Kidney epithelial cell (primary cell): ENCODE results near the gene HYCC1. TPM values are rescaled to one million over a fixed set of nuclear protein-coding genes. Genes with fewer than 3 reads are reported as not detected.
"Not testable (repeated sequence)": the region's sequence is repeated elsewhere in the genome, so short reads cannot be mapped to it uniquely, and the experiment has no call there.

ENCODE experiments used
- DNase-seq: peaks from one replicate; pipeline ENCODE4 v3.0.0-alpha.2; 2010; ENCODE audit warnings: low read depth
- H3K27me3 ChIP-seq: 2 replicates; pipeline ENCODE4 v1.6.0; 2011; ENCODE audit warnings: low read length; ENCODE audit not compliant: control insufficient read depth, insufficient read depth
- H3K36me3 ChIP-seq: 2 replicates; pipeline ENCODE4 v1.5.1; 2011; ENCODE audit warnings: low read length; ENCODE audit not compliant: control insufficient read depth, insufficient read depth
- H3K4me3 ChIP-seq: 2 replicates; pipeline ENCODE4 v1.5.1; 2011; ENCODE audit warnings: low read depth, mild to moderate bottlenecking, control low read depth, low read length
- CTCF ChIP-seq: IDR thresholded peaks from 2 replicates; pipeline ENCODE4 v1.5.1; 2011; ENCODE audit warnings: mild to moderate bottlenecking, moderate library complexity, low read length, control low read depth, inconsistent platforms; ENCODE audit not compliant: insufficient read depth, poor library complexity, severe bottlenecking
- total RNA-seq: library from RNA; depleted of rRNA; stranded (reverse); fragments of >200 nt; gene quantifications from 2 replicates; pipeline ENCODE4 v1.2.3, GENCODE V29; 2015

The HYCC1 gene
- total RNA-seq, 1 donor from 2014 or later, result 29.9 TPM

DNA sequence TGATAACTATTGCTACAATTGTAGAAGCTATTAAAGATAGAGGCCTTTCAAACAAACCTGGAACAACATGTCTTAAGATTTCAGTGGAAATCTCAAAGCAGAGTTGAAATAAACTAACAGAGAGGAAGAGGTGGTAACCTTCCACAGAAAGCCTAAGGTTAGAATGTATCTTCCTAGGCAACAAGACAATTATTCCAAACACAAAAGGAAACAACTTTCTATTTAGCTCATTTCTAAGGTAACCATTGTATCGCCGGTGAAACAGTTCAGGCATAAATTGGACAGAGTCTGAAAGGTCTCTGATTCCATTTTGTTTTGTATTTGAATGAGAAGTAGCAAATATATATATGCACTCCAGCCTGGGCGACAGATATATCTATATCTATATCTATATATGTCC, 30.7 kb upstream of the HYCC1 start:
- Histone ChIP-seq H3K4me3 (no peak overlapping the region), H3K36me3 (no peaks in the 10 kb centered on the region), H3K27me3 (no peaks in the 10 kb centered on the region)
- no peak for DNase-seq
- no peak for TF ChIP-seq CTCF

DNA sequence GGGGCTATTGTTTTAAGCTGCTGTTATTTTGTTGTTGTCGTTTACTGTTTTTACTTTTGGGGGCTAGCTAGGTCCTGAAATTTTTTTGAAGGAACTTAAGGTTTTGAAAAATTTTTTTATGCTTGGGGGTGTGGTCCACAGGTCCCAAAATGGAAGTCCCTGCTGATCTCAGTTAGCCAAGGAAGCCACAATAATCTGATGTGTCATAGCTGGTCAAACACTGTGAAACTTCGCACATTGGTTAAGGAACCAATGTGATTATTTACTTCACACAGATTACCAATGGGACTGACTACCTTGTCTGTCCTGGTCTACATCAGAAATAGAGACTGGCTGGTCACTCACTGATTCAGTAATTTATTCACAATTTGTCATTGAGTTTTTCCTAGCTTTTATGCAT, 29.5 kb upstream of the HYCC1 start:
- DNase-seq, result no peak

DNA sequence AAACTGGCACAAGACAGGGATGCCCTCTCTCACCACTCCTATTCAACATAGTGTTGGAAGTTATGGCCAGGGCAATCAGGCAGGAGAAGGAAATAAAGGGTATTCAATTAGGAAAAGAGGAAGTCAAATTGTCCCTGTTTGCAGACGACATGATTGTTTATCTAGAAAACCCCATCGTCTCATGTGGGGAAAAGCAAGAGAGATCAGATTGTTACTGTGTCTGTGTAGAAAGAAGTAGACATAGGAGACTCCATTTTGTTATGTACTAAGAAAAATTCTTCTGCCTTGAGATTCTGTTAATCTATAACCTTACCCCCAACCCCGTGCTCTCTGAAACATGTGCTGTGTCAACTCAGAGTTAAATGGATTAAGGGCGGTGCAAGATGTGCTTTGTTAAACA, 25.7 kb upstream of the HYCC1 start:
- not testable (repeated sequence) for H3K27me3 ChIP-seq, H3K4me3 ChIP-seq, DNase-seq, H3K36me3 ChIP-seq

More for the DNA sequence above, 29.5 kb upstream of the HYCC1 start:
- H3K27me3 ChIP-seq, result no peaks in the 10 kb centered on the region
- no peak for TF ChIP-seq CTCF
- no peaks in the 10 kb centered on the region for H3K36me3 ChIP-seq
- H3K4me3 ChIP-seq, result no peak overlapping the region

DNA sequence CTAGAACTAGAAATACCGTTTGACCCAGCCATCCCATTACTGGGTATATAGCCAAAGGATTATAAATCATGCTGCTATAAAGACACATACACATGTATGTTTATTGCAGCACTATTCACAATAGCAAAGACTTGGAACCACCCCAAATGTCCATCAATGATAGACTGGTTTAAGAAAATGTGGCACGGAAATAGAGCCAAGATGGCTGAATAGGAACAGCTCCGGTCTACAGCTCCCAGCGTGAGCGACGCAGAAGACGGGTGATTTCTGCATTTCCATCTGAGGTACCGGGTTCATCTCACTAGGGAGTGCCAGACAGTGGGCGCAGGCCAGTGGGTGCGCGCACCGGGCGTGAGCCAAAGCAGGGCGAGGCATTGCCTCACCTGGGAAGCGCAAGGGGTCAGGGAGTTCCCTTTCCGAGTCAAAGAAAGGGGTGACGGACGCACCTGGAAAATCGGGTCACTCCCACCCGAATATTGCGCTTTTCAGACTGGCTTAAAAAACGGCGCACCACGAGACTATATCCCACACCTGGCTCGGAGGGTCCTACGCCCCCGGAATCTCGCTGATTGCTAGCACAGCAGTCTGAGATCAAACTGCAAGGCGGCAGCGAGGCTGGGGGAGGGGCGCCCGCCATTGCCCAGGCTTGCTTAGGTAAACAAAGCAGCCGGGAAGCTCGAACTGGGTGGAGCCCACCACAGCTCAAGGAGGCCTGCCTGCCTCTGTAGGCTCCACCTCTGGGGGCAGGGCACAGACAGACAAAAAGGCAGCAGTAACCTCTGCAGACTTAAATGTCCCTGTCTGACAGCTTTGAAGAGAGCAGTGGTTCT, 21.8 kb upstream of the HYCC1 start:
- not testable (repeated sequence) for H3K36me3 ChIP-seq, DNase-seq, H3K4me3 ChIP-seq, H3K27me3 ChIP-seq

- H3K27me3 ChIP-seq, result no peaks in the 10 kb centered on the region
- TF ChIP-seq CTCF, result no peak
- no peak for DNase-seq
- no peaks in the 10 kb centered on the region for H3K36me3 ChIP-seq
- H3K4me3 ChIP-seq, result no peak overlapping the region
Measured at GRCh38 chr7:23027261-23027660, 13.3 kb upstream of the HYCC1 start.

- H3K27me3 ChIP-seq, result no peaks in the 10 kb centered on the region
- DNase-seq, result no peak
- TF ChIP-seq CTCF, result no peak
- no peaks in the 10 kb centered on the region for H3K36me3 ChIP-seq
- H3K4me3 ChIP-seq, result no peak overlapping the region
Measured at GRCh38 chr7:23026164-23026563, 12.2 kb upstream of the HYCC1 start.

DNA sequence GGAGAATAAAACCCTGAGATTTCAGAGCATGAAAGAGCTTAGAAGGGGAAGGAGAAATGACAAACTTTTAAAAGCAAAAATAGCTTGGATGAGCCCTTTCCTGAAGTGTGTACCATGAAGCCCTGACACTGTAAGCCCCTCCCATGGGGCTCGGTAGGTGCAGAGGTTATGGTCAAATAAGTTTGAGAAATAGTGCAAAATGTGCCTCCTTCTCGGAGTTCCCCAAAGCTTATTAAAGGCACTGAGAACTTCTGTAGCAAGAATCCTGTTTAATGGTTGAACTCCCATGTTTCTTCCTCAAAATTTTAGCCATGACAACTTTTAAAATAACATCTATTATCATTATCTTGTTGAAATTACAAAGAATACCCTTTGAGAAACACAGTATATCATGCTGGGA, 10.5 kb upstream of the HYCC1 start:
- Histone ChIP-seq H3K27me3 (no peaks in the 10 kb centered on the region), H3K4me3 (no peak overlapping the region), H3K36me3 (no peaks in the 10 kb centered on the region)
- no peak for TF ChIP-seq CTCF
- no peak for DNase-seq
